ENCODE results near the gene FSHR.

The FSHR gene

DNA sequence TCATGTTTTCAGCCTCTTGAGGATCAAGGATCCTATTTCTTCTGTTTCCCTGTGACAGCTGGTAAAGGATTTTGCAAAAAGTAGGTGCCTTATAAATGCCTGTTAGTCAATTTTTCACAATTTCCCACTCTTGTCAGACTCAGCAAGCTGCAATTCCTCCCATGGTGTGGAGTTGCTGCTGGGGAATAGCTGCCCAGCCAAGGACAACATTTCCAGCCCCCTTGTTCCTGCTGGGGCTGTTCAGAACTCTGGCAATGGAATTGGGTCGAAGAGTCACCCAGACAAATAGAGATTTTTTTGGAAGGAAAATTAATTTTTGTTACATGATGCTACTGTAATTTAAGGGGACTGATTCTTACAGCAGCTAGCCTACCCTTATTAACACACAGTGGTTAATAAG lies 43.7 kb downstream of the FSHR start:
- DNase-seq: no peak

DNA sequence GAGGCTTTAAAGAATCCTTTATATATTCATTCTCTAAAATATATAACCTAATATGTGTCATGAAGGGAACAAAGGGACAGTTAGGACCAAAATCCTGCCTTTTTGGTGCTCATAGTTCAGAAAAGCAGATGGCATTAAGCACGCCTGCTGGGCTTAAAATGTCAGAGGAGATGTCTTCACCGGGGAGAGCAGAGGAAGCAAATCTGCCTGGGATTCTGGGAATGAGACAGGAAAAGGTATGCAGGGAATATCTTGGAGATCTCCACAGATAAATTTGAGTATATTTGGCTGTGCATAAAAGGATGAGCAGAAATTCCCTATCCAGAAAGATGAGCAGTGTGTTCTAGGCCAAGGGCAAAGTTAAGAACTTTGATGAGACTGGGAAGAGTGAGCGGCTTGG lies 45.5 kb downstream of the FSHR start:
- DNase-seq: no peak

DNA sequence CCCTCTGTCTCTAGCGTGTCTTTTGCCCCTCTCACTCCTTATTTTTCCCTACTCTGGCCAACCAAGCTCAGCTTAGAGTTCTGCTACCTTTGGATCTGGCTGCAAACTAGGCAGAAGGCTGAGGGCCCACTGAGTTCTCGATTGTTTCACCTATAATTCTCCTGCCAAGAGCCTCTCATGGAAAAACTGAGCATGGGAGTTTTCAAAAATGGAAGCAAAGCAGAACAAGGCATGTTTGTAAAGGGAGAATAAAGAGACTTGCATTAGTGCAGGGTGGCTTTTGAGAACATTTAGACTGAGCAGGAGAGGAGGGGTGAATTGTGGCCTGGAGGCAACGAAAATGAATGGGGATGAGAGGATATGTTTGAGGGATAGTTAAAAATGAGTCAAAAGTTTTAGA lies 45.9 kb downstream of the FSHR start:
- no peak for DNase-seq

DNA sequence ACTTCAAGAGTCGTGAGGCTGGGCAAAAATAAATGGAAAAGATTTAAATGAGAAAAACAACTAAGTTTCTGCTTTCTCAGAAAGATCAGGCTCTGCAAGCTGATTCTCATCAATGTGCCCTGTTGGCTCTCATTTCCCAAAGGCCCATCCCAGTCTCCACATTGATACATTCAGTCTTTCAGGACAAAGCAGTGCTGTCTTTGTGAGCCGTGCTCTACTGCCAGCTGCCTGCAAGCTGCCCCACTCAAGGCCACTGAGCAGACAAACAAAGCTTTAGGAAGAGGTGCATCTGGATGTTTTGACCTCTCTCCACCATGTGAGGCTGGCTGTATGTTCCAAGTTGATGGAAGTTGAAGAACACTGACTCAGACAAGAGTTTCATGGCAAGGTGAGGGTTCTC lies 48.8 kb downstream of the FSHR start:
- no peak for DNase-seq

DNA sequence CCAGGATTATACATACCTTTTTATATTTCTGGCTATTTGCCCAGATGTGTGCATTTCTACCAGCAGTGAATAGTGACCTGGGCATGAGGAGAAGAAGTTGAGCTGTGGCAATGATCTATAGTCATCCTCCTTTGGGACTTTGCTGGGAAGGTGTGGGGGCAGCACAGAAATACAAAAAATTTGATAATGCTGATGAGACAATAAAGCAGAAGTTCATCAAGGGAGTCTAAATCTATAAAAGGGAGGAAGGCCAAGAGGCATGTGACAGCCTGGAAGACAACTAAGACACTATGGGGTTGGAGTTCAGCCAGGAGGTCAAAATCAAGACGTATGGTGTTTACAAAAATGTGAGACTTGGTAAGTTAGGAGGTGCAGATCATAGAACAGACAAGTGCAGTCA lies 52.2 kb downstream of the FSHR start:
- no peak for DNase-seq

DNA sequence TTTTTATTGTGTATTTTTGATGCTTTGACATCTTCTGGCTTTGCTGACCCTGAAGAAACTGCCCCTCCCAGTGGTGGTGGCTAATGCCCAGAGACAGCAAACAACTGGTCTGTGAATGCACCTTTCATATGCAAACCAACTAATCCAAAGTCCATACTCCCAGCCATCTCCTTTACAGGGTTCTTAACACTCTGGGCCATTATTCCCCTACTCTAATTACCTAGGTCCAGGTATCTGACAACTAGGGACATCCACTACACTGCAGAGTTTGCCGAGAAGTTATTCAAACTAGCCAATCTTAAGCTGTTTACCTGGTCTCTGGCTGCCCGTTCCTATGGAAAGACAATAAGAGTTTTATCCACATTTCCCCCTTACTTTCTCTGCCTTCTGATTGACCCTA lies 73.6 kb downstream of the FSHR start:
- no peak for DNase-seq

DNA sequence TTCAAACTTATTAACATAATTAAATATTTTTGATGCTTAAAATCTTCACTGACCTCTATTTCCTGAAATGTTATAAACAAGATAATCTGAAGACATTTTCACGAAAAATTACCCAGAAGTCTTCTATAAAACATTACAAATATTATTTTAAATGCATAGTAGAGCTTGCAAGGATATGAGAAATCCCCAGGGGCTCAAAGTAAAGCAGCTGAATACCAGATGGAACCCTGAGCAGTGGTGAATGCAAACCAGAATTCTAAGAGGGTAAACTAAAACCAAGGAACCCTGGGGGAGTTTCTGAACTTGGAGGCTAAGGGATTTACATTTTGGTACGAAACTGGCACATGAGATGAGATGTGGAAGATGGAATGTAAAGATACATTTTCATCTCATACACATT lies 83.6 kb downstream of the FSHR start:
- DNase-seq: no peak

DNA sequence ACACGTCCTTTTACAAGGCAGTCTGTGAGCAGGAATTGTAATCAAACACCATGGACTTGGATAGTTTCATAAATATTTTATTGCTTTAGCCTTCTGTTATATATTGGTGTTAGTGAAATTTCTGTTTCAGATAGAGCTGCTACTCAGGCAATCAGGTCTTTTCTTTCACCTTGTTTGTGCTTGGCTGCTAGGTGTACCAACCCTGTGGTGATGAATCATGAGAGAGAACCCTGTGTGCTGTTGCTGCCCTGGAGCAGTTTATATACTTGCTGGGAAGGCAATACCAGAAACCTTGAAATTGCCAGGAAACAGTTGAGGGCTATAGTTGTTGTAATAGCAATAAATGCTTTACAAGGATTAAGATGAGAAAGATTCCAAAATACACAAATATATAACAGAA lies 84.5 kb downstream of the FSHR start:
- no peak for DNase-seq

DNA sequence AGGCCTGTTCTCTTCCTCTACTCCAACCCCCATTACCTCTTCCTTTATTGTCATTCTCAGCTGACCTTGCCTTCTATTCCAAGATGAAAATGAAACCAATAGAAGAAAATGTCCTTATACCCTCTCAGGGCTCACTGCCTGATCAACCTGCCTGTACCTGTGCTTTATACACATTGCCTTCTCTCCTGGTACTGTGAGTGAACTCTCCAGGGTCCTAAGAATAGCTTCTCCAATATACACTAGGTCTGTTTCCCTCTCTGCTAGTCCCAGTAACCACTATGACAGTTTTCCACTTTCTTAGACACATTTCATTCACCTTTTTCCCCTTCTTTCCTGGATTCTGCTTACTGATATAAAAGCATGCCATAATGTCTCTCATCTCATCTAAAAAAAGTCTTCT lies 85.7 kb downstream of the FSHR start:
- no peak for DNase-seq

DNA sequence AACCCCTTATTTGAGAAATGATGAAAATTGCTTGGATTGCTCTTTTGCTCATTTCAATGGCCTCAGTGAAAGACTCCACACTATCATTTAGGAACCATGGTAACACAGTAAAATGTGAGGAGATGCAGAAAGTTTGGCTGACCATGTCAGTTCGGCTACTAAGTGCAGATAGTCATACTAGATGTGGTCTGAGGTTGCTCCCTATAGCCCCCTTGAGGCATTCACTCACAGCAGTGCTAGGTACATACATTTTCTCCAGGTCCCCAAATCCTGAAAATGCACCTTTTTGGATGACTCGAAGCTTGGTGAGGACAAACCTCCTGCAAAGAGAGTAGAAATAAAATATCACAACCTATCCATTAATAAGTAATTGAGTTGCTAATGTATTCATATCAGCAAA lies 86.3 kb downstream of the FSHR start:
- DNase-seq: no peak

DNA sequence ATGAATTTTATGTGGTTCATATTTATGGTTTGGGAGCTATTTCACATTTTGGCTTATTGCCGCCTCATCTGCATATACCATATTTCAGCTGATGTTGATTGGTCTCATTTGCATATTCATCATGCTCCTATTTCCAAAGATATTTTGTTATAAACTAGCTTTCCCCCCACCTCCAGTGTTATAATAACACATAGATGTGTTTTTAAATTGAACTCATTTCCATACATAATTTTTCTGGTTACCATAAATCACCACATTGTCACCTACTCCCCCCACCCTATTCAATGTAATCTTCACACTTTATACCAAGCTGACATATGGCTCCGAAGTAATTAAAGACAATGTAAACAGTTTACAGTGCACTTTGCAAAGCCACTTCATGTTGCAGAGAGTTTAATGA lies 101.2 kb downstream of the FSHR start:
- no peak for DNase-seq

DNA sequence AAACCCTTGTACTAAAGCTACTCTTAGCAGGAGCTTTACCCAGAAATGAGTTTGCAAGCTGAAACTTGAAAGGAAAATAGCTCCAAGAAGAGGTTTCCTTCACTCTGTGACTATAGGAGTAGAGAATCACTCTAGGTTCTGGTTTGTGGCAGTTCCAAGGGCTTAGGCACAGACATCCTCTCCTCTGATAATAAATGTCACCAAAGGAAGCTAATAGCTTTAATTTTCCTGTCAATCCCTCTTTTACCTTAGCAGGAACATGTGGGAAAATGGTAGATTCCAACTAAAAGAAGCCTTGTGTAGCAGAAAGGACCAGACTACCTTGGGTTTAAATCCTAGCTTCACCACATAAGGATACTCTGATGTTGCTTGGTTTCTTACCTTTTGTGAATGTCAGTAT lies 104.0 kb downstream of the FSHR start:
- DNase-seq: no peak

DNA sequence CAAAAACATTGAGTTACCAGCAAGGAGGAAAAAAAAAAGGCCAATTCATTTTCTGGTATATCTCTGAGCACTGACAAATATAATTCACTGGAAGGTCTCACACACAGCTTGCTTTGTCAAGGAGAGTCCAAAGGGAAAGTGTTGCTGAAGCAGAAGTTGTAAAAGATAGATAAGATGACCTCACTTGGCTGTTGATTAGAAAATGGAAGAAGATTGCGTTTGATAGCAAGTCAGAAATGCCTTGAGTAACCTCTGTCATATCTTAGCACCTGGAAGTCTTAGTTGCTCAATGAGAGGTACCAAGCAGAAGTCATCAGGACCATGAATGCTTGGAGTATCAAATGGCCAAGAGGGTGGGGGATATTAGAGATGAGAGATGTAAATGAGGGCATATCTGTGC lies 105.2 kb downstream of the FSHR start:
- no peak for DNase-seq

DNA sequence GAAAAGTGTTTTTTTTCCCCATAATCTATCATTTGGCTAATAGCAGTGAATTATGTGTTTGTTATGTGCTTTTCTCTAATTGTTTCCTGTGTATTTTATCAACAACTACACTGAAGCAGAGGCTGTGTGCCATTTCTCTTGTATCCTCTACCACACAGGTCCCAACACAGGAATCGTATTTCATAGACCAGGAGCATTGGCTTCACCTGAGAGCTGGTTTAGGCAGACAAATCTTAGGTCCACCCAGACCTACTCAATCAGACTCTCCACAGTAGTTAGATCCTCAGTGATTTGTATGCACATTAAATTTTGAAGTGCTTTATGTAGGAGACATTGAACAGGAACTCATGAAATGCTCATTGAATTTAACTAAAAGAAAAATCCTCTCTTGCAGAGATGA lies 109.2 kb downstream of the FSHR start:
- no peak for DNase-seq

DNA sequence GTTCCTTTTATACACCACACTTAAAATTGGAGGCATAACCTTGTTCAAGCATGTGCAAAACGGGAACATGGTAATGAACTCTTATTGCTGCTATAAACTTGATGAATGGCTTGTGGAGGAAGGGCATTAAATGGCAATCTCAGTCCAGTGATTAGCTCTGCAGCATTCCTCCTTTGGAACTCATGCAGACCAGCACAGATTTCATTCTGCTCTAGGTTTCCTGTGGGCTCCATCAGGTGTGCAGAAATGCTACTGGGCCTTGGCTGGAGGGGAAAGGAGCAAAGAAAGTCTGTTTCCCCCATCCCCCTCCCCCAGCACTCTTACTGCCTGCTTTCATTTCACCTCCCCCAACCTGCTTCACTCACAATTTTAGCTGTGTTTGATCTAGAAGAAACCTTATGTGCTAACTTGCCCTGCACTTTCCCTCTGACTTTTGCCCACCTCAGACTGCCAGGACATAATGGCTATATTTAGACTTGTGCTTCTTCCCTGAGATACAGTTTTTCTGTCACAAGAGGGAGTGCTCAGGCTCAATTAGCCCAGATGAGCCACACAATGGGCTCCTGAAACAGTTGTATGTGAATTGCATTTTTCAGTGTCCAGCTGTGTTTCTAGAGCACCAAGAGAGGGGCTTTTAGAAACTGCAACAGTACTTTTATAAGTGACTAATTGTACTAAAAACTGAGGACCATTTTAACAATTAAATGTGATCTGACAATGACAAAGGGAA lies 109.8 kb downstream of the FSHR start:
- DNase-seq: no peak

DNA sequence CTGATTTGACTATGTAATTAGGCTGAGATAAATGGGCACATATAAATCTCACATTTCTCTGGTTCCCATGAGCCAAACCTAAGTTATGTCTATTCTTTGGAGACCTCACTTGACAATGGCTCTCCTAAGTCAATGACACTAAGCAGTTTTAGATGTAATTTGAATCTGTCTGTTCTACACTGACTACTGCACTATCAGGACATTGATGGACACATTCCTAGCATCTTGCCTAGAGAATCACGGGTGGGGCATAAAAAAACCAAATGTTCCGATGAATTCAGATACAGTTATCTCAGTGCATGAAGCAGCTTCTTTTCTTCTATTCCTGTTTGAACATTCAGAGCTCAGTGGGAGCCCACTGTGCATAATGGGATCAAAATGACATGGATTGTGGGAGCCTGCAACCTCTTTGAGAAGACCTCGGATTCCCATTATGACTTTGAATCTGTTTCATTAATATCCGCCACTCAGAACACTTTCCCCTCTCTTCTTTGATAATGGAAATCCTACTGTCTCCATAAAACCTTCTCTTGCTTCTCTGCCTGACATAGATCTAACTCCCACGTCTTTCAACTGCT lies 110.8 kb downstream of the FSHR start:
- no peak for DNase-seq

DNA sequence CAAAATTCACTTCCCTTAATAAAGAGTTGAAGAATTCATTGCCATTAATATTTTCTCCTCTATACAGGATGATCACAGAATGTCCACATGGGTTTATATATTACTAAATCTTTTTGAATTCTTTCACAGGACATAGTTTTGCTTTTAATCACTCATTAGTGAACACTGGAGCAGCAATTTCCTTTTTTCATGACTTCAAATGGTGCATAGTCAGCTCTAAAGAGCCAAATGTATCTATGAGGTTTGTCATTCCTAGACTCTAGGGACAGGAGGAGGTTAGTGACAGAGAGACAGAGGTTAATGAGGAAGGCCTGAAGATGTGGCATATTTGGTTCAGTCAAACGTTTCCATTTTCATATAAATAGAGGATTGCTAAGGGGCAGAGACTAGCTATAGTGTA lies 111.8 kb downstream of the FSHR start:
- no peak for DNase-seq

DNA sequence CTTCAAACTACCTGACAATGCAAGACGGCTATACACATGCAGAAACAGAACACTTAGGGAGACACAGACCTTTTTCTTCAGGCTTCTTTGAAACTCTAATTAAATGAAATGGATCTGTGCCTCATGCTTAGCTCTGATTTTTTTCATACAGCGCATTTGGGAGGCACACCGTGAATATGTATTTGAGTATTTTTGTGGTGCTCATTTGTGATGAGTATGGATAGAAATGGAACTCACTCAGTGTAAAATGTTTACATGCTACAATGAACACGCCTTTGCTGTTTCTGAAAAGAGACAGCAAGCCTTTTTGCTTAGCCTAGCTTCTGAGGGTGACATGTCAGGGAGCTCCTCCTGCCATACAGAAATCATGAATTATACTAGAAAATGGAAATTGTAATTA lies 113.3 kb downstream of the FSHR start:
- DNase-seq: no peak

DNA sequence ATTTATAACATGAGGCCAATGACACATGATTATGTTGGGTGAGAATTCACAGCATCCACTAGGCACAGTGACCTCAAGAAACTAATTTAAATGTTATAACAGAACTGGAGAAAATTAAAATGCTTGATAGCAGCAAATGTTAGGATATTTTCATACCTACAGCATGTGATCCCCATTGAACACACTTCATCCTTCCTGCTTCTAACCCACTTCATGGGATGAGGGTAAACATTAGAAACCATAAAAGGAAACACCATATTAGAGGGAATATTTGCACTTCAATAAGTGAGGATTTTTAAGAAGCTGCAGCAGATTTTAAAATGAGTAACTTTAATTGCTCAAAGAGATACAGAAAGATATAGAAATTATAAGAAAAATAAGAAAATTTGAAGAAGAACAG lies 117.1 kb downstream of the FSHR start:
- no peak for DNase-seq

DNA sequence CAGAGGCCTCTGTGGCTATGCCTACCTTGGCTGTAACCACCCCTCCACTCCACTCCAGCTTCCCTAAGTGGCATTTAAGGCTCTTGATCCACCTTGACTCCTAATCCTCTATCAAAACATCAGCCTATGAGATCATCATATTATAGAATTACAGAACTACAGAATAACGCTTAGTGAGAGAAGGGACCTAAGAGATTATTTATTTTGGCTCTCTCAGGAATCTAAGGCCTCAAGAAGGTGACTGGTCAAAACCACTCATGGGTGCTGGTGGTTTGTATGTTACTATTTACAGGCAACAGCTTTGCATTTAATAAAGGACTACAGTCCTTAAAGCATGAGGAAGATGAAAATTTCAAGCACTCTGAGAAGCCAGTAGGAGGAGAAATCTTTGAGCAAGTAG lies 118.8 kb downstream of the FSHR start:
- DNase-seq: no peak

DNA sequence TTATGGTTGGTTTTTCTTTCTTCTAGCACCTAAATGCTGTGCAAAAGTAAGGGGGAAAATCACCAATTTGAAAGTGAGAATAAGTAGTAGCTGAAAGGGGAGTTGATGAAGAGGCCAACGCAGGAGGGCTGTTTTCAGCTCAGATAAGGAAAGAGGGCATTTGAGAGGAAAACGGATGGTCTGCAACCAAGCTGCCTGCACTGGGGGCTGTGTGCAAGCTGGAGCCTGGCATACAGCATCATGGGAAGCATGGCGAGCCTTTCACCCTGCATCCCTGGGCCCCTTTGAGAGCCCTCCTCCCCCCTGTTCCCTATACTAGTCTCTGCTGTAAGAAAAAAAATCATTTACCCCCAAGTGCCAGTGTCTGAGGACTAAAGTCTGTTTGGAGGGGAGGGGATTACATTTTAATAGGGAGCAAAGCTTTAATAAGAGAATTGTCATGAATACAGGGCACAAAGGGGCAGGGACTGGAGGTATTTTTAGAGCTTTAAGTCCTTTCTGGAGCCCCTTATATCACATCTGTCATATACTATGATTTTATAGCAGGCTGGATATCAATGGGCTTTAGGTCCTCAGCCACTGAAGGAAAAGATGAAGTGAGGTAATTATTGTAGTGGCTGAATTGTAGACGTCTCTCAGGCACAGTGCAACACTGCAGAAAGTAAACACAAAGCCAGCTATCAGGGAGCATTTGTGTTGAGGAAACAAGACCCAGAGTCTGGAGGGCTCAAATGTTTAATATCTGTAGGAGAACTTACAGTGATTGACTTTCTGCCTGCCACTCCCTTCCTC lies 120.7 kb downstream of the FSHR start:
- no peak for DNase-seq

DNA sequence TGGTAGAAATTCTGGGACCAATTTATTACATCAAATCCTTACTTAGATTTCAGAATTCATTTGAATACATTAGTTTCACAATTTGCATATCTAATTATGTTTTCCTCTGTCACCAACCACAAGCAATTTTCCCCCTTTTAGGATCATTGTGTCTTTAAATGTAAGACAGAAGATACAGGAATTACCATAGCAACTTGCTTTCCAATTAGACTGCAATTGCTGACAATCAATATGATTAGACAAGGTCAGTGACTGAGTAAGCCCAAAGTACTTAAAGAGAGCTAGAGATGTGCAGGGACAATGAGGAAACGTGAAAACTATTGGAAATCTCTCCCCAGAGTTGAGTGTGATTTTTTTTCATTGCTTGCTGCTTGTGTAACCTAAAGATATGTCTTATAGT lies 121.4 kb downstream of the FSHR start:
- no peak for DNase-seq

DNA sequence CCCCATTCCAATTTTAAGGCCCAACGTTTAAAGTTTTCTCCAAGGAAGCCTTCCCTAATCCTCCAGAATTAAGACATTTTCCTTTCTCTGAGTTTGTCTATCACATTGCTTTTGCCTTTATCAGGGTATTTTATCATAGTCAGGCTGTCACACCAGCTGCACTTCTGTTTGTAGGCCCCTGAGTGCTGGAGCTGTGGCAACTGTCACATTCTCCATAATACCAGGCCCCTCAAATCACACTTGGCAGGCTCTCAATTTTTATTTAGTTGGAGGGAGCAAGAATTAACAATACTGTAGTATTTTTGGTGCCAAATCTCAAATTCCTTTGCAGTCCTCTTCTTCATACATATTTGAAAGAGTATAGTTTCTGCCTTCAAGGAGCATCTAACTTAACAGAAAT lies 122.2 kb downstream of the FSHR start:
- DNase-seq: no peak

DNA sequence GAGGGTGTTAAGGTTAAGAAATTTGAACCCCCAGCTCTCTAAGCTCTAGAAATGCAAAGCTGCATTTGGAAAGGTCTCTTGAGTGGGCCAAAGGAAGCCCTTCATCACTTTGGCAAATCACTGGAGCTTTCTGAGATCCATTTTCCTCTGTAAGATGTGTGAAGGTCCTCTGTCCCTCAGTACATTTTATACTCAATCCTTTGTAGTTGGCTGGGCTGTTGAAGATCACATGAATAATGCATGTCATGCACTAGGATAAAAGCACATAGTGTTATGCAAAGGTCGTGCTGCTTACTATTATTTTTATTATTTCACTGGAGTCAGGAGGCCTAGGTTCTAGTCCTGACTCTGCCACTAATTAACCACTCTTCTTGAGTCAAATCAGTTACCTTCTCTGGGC lies 124.9 kb downstream of the FSHR start:
- no peak for DNase-seq

DNA sequence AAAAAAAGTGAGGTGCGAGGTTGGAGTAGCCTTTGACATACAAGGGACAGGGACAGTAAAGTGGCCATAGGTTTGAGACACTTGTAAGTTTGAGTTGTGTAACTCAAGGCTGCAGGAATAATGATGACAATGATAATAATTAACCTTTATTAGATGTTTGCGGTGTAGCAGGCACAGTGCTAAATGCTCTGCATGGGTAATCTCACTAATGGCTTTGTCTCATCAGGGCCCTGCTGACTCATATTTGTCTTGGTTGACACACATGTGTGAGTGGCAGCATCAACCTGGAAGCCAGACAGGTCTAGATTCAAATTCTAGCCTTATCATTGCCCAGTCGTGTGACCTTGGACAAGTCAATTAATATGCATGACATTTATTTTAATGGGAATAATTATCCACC lies 126.2 kb downstream of the FSHR start:
- DNase-seq: no peak
